ENCODE measurements around the gene COLEC12. TPM values are rescaled to one million over a fixed set of nuclear protein-coding genes. Genes with fewer than 3 reads are reported as not detected.

Gene COLEC12
- total and polyA plus RNA-seq, 2 donors (not counting 3 experiments of a cell fraction or from before 2014, with no cell fraction given) = 8.0 to 17.1 TPM

DNA sequence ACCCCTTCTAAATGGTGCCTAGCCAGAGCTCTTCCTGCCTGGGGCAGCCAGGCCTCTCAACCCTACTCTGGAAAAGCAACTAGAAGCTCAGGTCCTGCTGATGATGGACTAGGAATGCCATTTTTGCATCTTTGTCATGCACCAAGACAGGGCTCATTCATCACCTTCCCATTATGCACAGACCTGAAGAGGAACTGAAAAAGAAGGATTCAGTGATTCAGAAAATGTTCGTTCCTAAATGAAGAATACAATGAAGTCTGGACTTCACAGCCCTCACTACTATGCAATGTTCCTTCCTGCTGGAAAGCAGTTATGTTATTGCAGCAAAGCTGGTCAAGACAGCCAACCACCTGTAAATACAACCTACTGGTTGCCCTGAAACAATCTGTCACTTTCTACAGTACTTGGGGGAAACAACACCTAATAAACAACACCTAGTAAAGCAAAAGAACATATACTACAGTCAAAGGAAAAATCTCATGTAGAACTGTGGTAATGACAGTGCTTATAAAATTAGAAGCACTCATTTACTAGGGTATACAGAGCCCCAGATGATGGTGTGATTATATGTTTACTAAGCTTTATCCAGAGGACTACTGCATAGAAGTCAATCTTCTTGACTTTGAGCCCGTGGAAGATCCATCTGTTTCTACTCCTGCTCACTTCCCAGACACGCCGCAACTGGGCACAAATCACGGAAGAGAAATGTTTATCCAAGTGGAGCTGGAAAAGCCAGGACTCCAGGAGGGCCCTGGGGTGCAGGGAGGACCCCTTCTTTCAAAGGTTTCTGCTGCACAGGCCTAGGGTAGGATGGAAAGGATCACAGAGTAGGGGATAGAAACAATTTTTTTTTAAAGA is 129.5 kb downstream of the COLEC12 start:
- ChIA-PET POLR2A (no interaction called here), CTCF (interaction anchor here (0.8 kb wide), 1 partner anchor 10 kb away, joined by 3 read pairs; no protein-coding TSS in a partner anchor)
- no peaks in the 10 kb centered on the region for H3K36me3 ChIP-seq (ENCODE audit: control insufficient read depth in 2 of 2, extremely low read depth in 1 of 2, insufficient read depth in 2 of 2, low read length in 2 of 2)
- no peak overlapping the region for H3K4me3 ChIP-seq (replicated peaks in 1 of 3; ENCODE audit: insufficient read depth in 1 of 3, low read depth in 1 of 3, low read length in 3 of 3)
- intact Hi-C loops (cut with micrococcal nuclease) = no loop called here
- no peaks in the 10 kb centered on the region for H3K79me2 ChIP-seq (ENCODE audit: control insufficient read depth, insufficient read depth, low read length)
- H2AFZ ChIP-seq (ENCODE audit: low read depth, low read length) = no peak overlapping the region
- no peak overlapping the region for H3K9ac ChIP-seq (replicated peaks; ENCODE audit: extremely low read depth, insufficient read depth, low read length)
- DNase-seq (ENCODE audit: low read depth, low spot score) (peak; percentile 58), FAIRE-seq (no peak)
- no TSS peak for BruUV-seq (replicated peaks)
- dilution Hi-C loops (cut with MboI; ENCODE audit: extremely low pct_ligation_motif_present, low sequenced_read_pairs) = no loop called here
- no peak overlapping the region for H3K4me2 ChIP-seq (ENCODE audit: insufficient read depth, low read length)
- H3K9me3 ChIP-seq (replicated peaks; ENCODE audit: control insufficient read depth, insufficient read depth, low read length) = no peaks in the 10 kb centered on the region
- no peaks in the 10 kb centered on the region for H3K9me1 ChIP-seq (replicated peaks; ENCODE audit: control insufficient read depth, extremely low read depth, insufficient read depth, low read length)
- no peaks in the 10 kb centered on the region for H4K20me1 ChIP-seq (replicated peaks; ENCODE audit: control insufficient read depth, extremely low read depth, insufficient read depth, low read length)
- no peaks in the 10 kb centered on the region for H3K4me1 ChIP-seq (ENCODE audit: control insufficient read depth, extremely low read depth, insufficient read depth, low read length)
- TF ChIP-seq MYC (IDR thresholded peaks at IDR 0.05; ENCODE audit: low read depth, low read length) (no peak), EZH2 (IDR thresholded peaks at IDR 0.05; ENCODE audit: borderline replicate concordance, low read depth, low read length, severe bottlenecking) (no peak), CTCF (IDR thresholded peaks at IDR 0.05; ENCODE audit: extremely low read depth in 1 of 2, insufficient read depth in 1 of 2, low read depth in 1 of 2, low read length in 2 of 2) (no peak), JUN (IDR thresholded peaks at IDR 0.05; ENCODE audit: borderline replicate concordance, insufficient read depth, insufficient read length, low read depth) (no peak), FOS (IDR thresholded peaks at IDR 0.05; ENCODE audit: borderline replicate concordance, insufficient read depth, low read length) (no peak), GATA2 (IDR thresholded peaks at IDR 0.05; ENCODE audit: insufficient read depth, insufficient read length, low read depth, low read length) (no peak), POLR2A (IDR thresholded peaks at IDR 0.05; ENCODE audit: low read depth, low read length) (no peak), POLR2AphosphoS5 (IDR thresholded peaks at IDR 0.05; ENCODE audit: insufficient read depth, low read depth, low read length) (no peak)
- TF ChIP-seq, protein P1, sequence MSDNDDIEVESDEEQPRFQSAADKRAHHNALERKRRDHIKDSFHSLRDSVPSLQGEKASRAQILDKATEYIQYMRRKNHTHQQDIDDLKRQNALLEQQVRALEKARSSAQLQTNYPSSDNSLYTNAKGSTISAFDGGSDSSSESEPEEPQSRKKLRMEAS (IDR thresholded peaks at IDR 0.05; ENCODE audit: insufficient read depth, insufficient read length) = no peak
- no peaks in the 10 kb centered on the region for H3K27me3 ChIP-seq (ENCODE audit: control insufficient read depth in 2 of 2, insufficient read depth in 2 of 2, low read length in 2 of 2)
- H3K27ac ChIP-seq (ENCODE audit: insufficient read depth, low read depth, low read length) = no peak overlapping the region
